Common myeloid progenitor, CD34-positive (primary cell): ENCODE results near the gene PRKN.

ENCODE experiments used
- CTCF ChIA-PET: fragments of 350-600 bp; sonication (Branson Sonifier 250); formaldehyde crosslinking; loops from one replicate; lab custom pipeline; 2021; ENCODE audit warnings: antibody characterized with exemption; lab: Charles Lee
- POLR2A ChIA-PET: fragments of 350-600 bp; sonication (Branson Sonifier 250); formaldehyde crosslinking; loops from one replicate; lab custom pipeline; 2021; ENCODE audit warnings: antibody characterized with exemption; lab: Charles Lee
- DNase-seq, 3 donors: peaks; one replicate each; pipeline versions ENCODE4 v3.0.0 to v3.0.0-alpha.2; 2013
- H3K27ac ChIP-seq, 2 experiments: 1 replicate in 1 of 2; 2 replicates in 1 of 2; pipeline ENCODE4 v1.7.0; 2013; ENCODE audit warnings: inconsistent platforms in 2 of 2, low read length in 2 of 2, mild to moderate bottlenecking in 2 of 2, low read depth in 1 of 2, moderate library complexity in 1 of 2; ENCODE audit not compliant: severe bottlenecking in 2 of 2, insufficient read depth in 1 of 2, poor library complexity in 1 of 2
- H3K27me3 ChIP-seq, 5 experiments: replicated peaks in 2 of 5; 1 replicate in 3 of 5; 2 replicates in 2 of 5; pipeline versions ENCODE4 v1.6.1 to v1.7.0; 2013; ENCODE audit warnings: low read length in 4 of 5, mild to moderate bottlenecking in 2 of 5, moderate library complexity in 2 of 5, inconsistent platforms in 1 of 5; ENCODE audit not compliant: insufficient read depth in 5 of 5, control insufficient read depth in 4 of 5
- H3K36me3 ChIP-seq, 4 experiments: 1 replicate in 2 of 4; 2 replicates in 2 of 4; pipeline versions ENCODE4 v1.6.1 to v1.7.0; 2013; ENCODE audit warnings: low read length in 3 of 4, control low read depth in 1 of 4, mild to moderate bottlenecking in 1 of 4; ENCODE audit not compliant: control insufficient read depth in 4 of 4, insufficient read depth in 4 of 4
- H3K4me1 ChIP-seq, 4 experiments: 1 replicate in 3 of 4; 2 replicates in 1 of 4; pipeline versions ENCODE4 v1.6.1 to v1.7.1; 2013; ENCODE audit warnings: low read length in 3 of 4, mild to moderate bottlenecking in 3 of 4, control low read depth in 1 of 4, inconsistent platforms in 1 of 4, moderate library complexity in 1 of 4; ENCODE audit not compliant: control insufficient read depth in 4 of 4, insufficient read depth in 4 of 4; ENCODE audit errors: control extremely low read depth in 1 of 4
- H3K4me3 ChIP-seq, 7 experiments: 1 replicate in 4 of 7; 2 replicates in 3 of 7; pipeline versions ENCODE4 v1.5.1 to v1.7.0; 2013; ENCODE audit warnings: mild to moderate bottlenecking in 7 of 7, low read length in 6 of 7, moderate library complexity in 6 of 7, inconsistent platforms in 2 of 7, low read depth in 2 of 7, control low read depth in 1 of 7; ENCODE audit not compliant: insufficient read depth in 4 of 7, control insufficient read depth in 1 of 7; ENCODE audit errors: extremely low read depth in 1 of 7
- H3K9me3 ChIP-seq, 5 experiments: 1 replicate in 4 of 5; 2 replicates in 1 of 5; pipeline versions ENCODE4 v1.6.1 to v1.7.1; 2013; ENCODE audit warnings: low read length in 4 of 5, mild to moderate bottlenecking in 2 of 5, inconsistent platforms in 1 of 5, low read depth in 1 of 5, moderate library complexity in 1 of 5; ENCODE audit not compliant: control insufficient read depth in 4 of 5, insufficient read depth in 2 of 5; ENCODE audit errors: control extremely low read depth in 1 of 5
- WGBS: methylation state at CpG from one replicate; pipeline ENCODE4 v1.1.5; 2013; ENCODE audit not compliant: insufficient coverage; 5-methylcytosine and 5-hydroxymethylcytosine counted together

Gene PRKN

DNA sequence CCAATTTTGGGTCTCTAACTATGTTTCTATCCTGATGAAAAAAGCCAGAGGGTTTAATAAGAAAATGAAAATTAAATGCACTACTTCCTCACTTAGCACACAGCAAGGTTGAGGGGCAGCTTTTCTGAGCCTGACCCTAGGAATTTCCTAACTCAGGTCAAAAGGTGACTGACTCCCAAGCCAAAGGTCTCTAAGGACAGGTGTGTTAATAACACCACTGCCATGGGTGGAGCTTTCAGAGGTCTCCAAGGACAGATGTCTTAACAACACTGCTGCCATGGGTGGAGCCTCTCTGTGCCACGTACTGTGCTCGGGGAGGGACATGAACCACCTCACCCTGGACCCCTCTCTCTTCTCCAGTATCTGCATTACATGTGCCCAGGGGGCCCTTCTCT is 339.2 kb downstream of the PRKN start:
- Histone ChIP-seq H3K4me1 (no peaks in the 10 kb centered on the region), H3K4me3 (no peak overlapping the region), H3K27ac (no peak overlapping the region), H3K36me3 (no peaks in the 10 kb centered on the region), H3K9me3 (no peaks in the 10 kb centered on the region), H3K27me3 (no peaks in the 10 kb centered on the region)
- WGBS = 88% methylated on average over 2 of the region's 2 CpGs
- CTCF ChIA-PET = no interaction called here
- DNase-seq = no peak
- POLR2A ChIA-PET = no interaction called here

DNA sequence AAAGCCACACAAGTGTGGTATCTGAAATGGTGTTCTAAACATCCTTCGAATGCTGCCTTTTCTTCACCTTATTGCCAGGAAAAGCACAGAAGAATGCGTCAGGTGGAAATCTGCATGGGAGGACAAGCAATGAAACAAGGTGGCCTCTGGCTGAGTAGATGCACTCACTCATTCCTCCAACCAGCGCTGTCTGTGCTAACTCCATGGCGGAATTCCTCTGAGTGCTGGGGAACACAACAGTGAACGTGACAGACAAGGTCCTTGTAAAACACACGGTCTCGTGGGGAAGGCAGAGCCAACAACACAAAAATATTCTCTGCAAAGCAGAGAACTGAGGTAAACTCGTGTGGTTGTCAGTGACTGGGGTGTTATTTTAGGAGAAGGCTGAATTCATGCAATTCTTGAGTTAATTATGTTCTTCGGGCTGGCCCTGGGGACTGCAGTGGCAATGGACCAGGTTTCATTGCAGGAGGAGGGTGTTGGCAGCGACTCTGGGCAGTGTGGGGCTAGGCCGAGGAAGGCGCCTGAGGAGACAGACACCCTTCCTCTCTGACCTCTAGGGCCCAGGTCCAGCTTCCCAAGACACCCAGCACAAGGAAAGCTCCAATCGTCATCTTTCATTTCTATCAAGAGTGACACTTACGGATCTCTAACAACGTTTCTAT is 339.7 kb downstream of the PRKN start:
- Histone ChIP-seq H3K4me1 (no peaks in the 10 kb centered on the region), H3K4me3 (no peak overlapping the region), H3K27me3 (no peaks in the 10 kb centered on the region), H3K36me3 (no peaks in the 10 kb centered on the region), H3K27ac (no peak overlapping the region), H3K9me3 (no peaks in the 10 kb centered on the region)
- ChIA-PET CTCF (no interaction called here), POLR2A (interaction anchor here (1.1 kb wide), 1 partner anchor 19 kb away, joined by 3 read pairs; no protein-coding TSS in a partner anchor)
- WGBS = 98% methylated on average over 12 of the region's 15 CpGs
- DNase-seq = no peak

DNA sequence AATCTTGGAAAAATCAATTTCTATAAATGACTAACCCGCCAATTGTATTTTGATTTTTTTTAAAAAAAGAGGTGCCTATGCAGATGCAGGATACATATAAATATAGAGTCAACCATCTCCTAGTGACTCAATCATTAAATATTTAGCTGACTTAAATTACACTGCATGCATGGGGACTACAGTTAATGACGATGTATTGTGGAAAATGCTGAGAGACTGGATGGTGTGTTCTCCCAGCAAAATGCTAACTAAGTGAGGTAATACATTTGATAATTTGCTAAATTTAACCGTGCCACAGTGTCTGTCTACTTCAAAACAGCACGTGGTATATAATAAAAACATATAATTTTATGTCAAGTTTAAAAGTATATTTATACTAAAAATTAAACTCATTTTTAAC is 341.6 kb downstream of the PRKN start:
- Histone ChIP-seq H3K27me3 (no peaks in the 10 kb centered on the region), H3K36me3 (no peaks in the 10 kb centered on the region), H3K4me1 (no peaks in the 10 kb centered on the region), H3K9me3 (no peaks in the 10 kb centered on the region), H3K27ac (no peak overlapping the region), H3K4me3 (no peak overlapping the region)
- WGBS = no CpG with 5 or more reads among the region's 4 CpGs
- CTCF ChIA-PET = no interaction called here
- POLR2A ChIA-PET = no interaction called here
- no peak for DNase-seq

DNA sequence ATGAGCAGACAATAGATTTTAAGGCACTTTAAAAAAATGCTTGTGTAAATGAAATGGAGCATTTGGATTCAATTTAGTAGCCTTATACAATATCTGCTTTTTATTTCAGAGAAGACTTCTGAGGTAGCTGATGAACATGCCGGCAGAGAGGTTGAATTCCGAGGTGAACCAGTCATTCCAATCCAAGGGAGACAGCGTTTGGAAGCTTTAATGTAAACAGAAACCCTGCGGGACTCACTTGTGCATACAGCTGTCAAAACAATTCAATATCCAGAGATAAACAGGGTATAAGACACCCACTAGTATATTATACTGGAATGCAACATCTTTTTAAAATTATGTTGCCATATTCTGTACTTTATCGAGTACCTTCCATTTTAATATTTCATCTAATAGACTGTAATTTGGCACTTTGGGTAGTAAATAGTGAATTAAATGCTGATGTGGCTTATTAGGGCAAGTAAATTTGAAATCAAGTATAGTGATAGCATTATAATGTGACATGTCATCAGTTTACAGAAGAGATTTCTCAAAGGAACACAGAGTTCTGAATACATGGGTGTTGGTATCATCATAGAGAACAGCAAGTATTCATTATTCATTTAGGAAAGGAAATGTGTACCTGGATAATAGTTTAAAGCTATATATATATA is 347.7 kb downstream of the PRKN start:
- H3K4me1 ChIP-seq = no peaks in the 10 kb centered on the region
- H3K27me3 ChIP-seq = no peaks in the 10 kb centered on the region
- WGBS = 100% methylated on average over 2 of the region's 5 CpGs
- H3K4me3 ChIP-seq = no peak overlapping the region
- DNase-seq = no peak
- ChIA-PET CTCF (no interaction called here), POLR2A (no interaction called here)
- H3K9me3 ChIP-seq = no peaks in the 10 kb centered on the region
- no peak overlapping the region for H3K27ac ChIP-seq
- no peaks in the 10 kb centered on the region for H3K36me3 ChIP-seq

DNA sequence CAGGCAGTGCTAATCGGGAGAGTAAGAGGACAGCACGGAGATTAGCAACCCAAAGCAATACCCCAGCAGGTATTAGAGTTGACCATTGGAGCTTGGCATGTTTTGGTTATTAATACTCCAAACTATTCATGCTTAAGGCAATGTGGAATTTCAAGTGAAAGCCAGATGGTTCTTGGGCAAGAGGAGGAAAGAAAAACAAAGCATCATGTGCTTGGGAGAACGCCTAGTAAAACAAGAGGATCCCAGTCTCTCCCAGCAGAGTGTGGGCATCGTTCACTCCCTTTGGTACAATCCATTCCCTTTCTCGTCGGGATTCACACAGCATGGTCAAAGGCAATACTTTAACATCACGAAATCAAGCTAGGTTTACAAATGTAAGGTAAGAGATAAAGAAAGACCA is 349.8 kb downstream of the PRKN start:
- no peaks in the 10 kb centered on the region for H3K4me1 ChIP-seq
- H3K27me3 ChIP-seq = no peaks in the 10 kb centered on the region
- no peaks in the 10 kb centered on the region for H3K9me3 ChIP-seq
- CTCF ChIA-PET = no interaction called here
- no peaks in the 10 kb centered on the region for H3K36me3 ChIP-seq
- H3K4me3 ChIP-seq = no peak overlapping the region
- DNase-seq = no peak
- WGBS = no CpG with 5 or more reads among the region's 7 CpGs
- POLR2A ChIA-PET = no interaction called here
- no peak overlapping the region for H3K27ac ChIP-seq

DNA sequence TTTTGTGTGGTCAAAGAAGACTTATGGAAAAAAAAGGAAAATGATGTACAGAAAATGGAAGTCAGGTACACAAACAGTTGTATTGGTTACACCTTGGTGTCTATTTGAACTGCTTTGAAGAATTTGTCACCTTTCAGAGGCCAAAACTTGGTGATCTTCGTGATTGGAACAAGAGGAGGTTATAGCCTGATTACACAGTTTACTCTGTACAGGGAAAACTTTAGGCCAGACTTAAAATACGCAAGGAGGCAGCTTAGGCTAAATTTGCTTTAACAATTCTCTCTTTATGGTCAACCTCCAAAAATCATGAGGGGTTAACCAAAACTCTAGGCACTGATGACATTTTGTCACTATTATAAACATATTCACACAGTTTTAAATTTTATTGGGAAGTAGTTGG is 353.7 kb downstream of the PRKN start:
- CTCF ChIA-PET = no interaction called here
- POLR2A ChIA-PET = no interaction called here
- WGBS = 100% methylated on average over 2 of the region's 2 CpGs

DNA sequence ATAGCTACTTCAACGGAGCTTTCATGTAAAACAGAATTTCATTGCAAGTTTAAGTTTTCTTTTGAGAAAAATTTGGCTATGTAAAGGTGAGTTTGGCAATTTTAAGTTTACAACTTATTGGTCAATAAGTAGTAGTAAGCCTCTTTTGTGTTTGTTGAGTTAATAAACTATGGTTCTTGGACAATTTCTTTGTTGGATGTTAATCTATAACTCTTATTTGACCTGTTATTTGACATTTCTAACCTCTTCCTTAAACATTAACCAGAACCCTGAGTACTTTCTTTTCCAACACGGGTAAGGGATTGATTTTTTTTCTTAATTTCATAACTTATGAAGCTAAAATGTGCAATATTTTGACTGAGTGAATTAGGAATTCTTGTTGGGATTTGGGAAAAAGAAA is 354.4 kb downstream of the PRKN start:
- Histone ChIP-seq H3K27me3 (no peaks in the 10 kb centered on the region), H3K27ac (no peak overlapping the region), H3K36me3 (no peaks in the 10 kb centered on the region), H3K9me3 (no peaks in the 10 kb centered on the region), H3K4me3 (no peak overlapping the region), H3K4me1 (no peaks in the 10 kb centered on the region)
- ChIA-PET CTCF (no interaction called here), POLR2A (no interaction called here)
- DNase-seq = no peak
- 100% methylated on average over 1 of the region's 2 CpGs for WGBS

More for the DNA sequence above, 353.7 kb downstream of the PRKN start:
- Histone ChIP-seq H3K4me3 (no peak overlapping the region), H3K36me3 (no peaks in the 10 kb centered on the region), H3K27ac (no peak overlapping the region), H3K27me3 (no peaks in the 10 kb centered on the region), H3K4me1 (no peaks in the 10 kb centered on the region), H3K9me3 (no peaks in the 10 kb centered on the region)
- no peak for DNase-seq
